NCI-H1436 (cell line): ENCODE data around the gene KCNIP1.
"Not testable (repeated sequence)": the region's sequence is repeated elsewhere in the genome, so short reads cannot be mapped to it uniquely, and the experiment has no call there.

Experiments
- DNase-seq: peaks from one replicate; lab custom pipeline; 2025; lab: John Stamatoyannopoulos, UW

Gene KCNIP1

DNA sequence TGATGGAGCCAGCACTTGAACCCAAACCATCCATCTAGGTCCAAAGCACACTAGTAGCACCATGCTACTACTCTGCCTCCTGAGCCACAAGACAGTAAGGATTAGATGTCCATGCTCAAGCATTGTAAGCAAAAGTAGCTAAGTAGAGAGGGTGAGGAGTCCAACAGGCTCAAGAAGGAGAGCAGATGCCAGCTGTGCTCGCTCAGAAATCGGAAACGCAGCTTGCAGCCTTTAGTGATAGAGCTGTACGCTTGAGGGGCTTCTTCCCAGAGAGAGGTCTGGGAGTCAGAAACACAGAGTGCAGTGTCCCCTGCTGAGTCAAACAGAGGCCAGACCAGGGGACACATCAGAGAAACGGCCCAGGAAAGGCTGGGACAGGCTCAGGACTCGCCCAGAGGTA lies 247.0 kb downstream of the KCNIP1 start:
- DNase-seq: no peak

GRCh38 chr5:170751631-170752030 lies 247.8 kb downstream of the KCNIP1 start:
- DNase-seq: no peak

- DNase-seq: no peak
Measured at GRCh38 chr5:170752257-170753215, 248.7 kb downstream of the KCNIP1 start.

- no peak for DNase-seq
Measured at GRCh38 chr5:170753311-170753710, 249.5 kb downstream of the KCNIP1 start.

DNA sequence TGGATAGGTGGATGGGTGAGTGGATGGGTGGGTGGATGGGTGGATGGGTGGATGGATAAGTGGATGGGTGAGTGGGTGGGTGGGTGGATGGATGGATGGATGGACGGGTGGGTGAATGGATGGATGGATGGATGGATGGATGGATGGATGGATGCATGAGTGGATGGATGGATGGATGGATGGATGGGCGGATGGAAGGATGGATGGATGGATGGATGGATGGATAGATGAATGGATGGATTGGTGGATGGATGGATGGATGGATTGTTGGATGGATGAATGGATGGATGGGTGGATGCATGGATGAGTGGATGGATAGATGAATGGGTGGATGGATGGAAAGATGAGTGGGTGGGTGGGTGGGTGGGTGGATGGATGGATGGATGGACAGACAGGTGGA lies 250.7 kb downstream of the KCNIP1 start:
- not testable (repeated sequence) for DNase-seq

GRCh38 chr5:170755679-170756456 lies 252.0 kb downstream of the KCNIP1 start:
- DNase-seq: no peak

- DNase-seq: no peak
Measured at GRCh38 chr5:170756691-170757090, 252.9 kb downstream of the KCNIP1 start.

GRCh38 chr5:170757182-170757601 lies 253.4 kb downstream of the KCNIP1 start:
- no peak for DNase-seq

DNA sequence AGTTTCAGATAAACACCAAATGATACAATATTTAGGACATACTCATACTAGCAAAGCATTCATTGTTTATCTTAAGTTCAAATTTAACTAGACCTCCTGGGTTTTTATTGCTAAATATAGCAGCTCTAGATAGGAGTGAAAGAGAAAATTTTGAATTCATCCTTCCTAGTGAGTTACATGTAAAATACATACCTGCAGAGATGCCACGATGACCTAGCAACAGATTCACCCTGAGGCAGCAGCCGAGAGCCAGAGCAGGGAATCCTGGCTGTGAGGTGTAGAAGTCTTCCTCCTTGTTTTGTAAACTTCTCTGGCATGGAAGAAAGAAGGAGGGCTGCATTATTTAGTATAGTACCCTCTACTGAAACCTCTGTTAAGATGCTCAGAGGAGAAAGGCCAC lies 253.8 kb downstream of the KCNIP1 start:
- DNase-seq: no peak

GRCh38 chr5:170758481-170758880 lies 254.7 kb downstream of the KCNIP1 start:
- no peak for DNase-seq

- DNase-seq: no peak
Measured at GRCh38 chr5:170760113-170760512, 256.3 kb downstream of the KCNIP1 start.

GRCh38 chr5:170761048-170761707 lies 257.4 kb downstream of the KCNIP1 start:
- no peak for DNase-seq

GRCh38 chr5:170761708-170762066 lies 257.9 kb downstream of the KCNIP1 start:
- DNase-seq: no peak

GRCh38 chr5:170762298-170762697 lies 258.5 kb downstream of the KCNIP1 start:
- not testable (repeated sequence) for DNase-seq

GRCh38 chr5:170765868-170766267 lies 262.0 kb downstream of the KCNIP1 start:
- not testable (repeated sequence) for DNase-seq

GRCh38 chr5:170769246-170769645 lies 265.4 kb downstream of the KCNIP1 start:
- DNase-seq: no peak

- no peak for DNase-seq
Measured at GRCh38 chr5:170769898-170770416, 266.1 kb downstream of the KCNIP1 start.

GRCh38 chr5:170771496-170771895 lies 267.7 kb downstream of the KCNIP1 start:
- no peak for DNase-seq

DNA sequence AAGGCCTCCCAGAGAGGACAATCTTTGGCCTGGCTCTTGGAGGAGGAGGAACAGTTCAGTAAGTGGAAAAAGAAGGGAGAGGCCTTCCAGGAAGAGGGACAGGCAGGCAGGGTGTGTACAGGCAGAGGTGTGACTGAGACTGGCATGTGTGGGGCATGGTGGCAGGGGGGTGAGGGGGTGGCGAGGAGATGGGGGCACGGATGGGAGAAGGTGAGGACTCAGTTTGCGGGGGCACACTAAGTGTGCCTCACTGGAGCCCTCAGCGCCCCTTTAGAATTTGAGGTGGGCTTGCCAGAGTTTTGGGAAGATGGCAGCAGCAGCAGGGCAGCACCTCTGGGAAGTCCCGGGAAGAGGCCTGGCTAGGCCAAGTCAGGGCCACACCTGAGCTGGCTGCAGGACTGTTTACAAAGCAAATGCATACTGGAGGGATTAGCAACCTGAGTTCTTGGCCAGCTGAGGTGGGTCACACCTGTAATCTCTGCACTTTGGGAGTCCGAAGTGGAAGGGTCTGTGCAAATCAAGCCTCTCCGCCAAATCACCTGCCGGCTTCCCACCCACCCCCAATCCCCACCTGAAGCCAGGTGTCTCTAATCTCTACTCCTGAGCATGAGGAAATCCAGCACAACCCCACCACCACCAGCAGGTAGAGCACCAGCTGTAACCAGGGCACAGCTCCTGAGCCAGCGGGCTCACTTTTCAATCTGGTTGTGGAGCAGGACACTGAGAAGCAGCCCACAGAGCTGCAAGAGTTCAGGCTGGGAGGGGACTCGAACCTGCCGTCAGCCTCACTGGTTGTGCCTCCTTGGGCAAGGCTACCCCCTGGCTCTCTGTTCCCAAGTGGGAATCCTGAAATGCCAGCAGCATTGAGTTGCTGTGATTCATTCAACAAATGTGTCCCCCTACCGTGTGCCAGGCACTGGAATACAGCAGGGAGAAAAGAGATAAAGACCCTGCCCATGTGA lies 269.5 kb downstream of the KCNIP1 start:
- no peak for DNase-seq

DNA sequence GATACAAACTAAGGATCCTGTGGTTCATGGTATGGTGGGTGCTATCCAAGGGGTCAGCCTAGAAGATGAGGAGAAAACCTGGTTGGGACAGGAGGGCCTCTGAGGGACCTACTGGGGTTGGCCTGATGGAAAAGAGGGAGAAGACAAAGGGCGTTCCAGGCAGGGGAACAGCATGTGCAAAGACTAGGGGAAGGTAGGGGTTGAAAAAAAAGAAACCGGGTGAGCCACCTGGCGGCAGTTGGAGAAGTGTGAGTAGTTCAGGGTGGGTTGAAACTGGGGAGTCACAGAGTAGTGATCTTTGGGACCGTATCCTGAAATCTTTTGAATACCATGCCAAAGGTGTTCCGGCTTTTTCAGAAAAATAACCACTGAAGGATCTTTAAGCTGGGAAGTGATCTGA lies 271.0 kb downstream of the KCNIP1 start:
- no peak for DNase-seq

GRCh38 chr5:170781946-170782345 lies 278.1 kb downstream of the KCNIP1 start:
- no peak for DNase-seq
